Activated T-helper 17 cell treated with anti-CD3 and anti-CD28 coated beads, Interleukin-2, amount 50 U/mL, for 72 hours (primary cell): Measurements from ENCODE around the gene NSUN6. TPM values are rescaled to one million over a fixed set of nuclear protein-coding genes. Genes with fewer than 3 reads are reported as not detected.
"Not testable (repeated sequence)": the region's sequence is repeated elsewhere in the genome, so short reads cannot be mapped to it uniquely, and the experiment has no call there.

Experiments
- ATAC-seq: fragments of 150-1000 bp; cut with Tn5 transposase; replicated peaks from 2 replicates; pipeline ENCODE4 v1.10.0; 2021; ENCODE audit warnings: mild to moderate bottlenecking, moderate library complexity
- H3K27ac Mint-ChIP-seq: one replicate; pipeline ENCODE4 v1.8.0; 2022; ENCODE audit warnings: mixed read lengths
- H3K27me3 Mint-ChIP-seq: one replicate; pipeline ENCODE4 v1.8.0; 2022; ENCODE audit warnings: mixed read lengths
- H3K36me3 Mint-ChIP-seq: one replicate; pipeline ENCODE4 v1.8.0; 2022; ENCODE audit warnings: low read depth, mild to moderate bottlenecking, mixed read lengths
- H3K4me1 Mint-ChIP-seq: one replicate; pipeline ENCODE4 v1.8.0; 2022; ENCODE audit warnings: mixed read lengths
- H3K4me3 Mint-ChIP-seq: one replicate; pipeline ENCODE4 v1.8.0; 2022; ENCODE audit warnings: mild to moderate bottlenecking, mixed read lengths
- H3K9me3 Mint-ChIP-seq: one replicate; pipeline ENCODE4 v1.8.0; 2022; ENCODE audit warnings: mixed read lengths
- total RNA-seq, 2 donors: library from RNA; stranded (reverse); gene quantifications; one replicate each; pipeline ENCODE4 v1.2.3, GENCODE V29; 2022

NSUN6 gene
- total RNA-seq, 2 donors from 2014 or later: 16.5 to 25.4 TPM

DNA sequence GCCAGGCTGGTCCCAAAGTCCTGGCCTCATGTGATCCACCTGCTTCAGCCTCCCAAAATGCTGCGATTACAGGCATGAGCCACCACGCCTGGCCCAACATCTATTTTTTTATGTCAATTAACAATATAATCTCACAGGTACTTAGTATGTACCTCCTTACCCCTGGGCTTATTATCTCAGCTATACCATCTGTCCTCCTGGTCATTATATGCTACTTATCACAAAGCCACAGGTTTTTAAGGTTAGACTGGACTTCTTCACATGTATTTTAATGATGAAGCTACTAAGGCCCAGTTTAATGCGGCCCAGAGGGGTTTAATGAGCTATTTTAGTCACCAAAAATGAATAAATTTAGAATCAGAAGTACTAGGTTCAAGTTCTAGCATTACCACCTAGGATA lies 3.4 kb downstream of the NSUN6 start:
- Mint-ChIP-seq H3K4me3 (peak overlapping the region; percentile 96), H3K27me3 (no peaks in the 10 kb centered on the region), H3K36me3 (peaks cover 72% of the 10 kb centered on the region), H3K9me3 (no peaks in the 10 kb centered on the region), H3K4me1 (peaks cover 19% of the 10 kb centered on the region), H3K27ac (no peak overlapping the region)
- no peak for ATAC-seq

DNA sequence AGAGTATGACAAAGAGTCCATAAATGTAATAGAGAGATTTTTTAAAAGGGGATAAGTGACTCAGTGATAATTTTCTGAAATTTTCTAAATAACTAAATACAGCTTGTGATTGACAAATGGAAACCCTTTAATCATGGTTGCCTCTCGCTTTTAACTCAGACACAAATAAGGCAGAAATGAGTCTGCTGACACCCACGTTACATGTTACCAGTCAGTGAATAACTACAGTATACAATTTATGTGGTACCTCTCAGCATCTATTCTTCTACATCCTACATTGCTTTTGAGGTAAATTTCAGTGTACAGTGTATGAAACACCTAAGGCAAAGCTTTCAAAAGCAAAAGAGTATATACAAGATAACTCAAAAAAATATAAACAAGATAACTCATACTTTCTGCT lies 4.2 kb downstream of the NSUN6 start:
- ATAC-seq: peak; percentile 39
- H3K27ac Mint-ChIP-seq: no peak overlapping the region
- peak overlapping the region; percentile 96 for H3K4me3 Mint-ChIP-seq
- H3K27me3 Mint-ChIP-seq: no peaks in the 10 kb centered on the region
- H3K36me3 Mint-ChIP-seq: peaks cover 77% of the 10 kb centered on the region
- H3K9me3 Mint-ChIP-seq: no peaks in the 10 kb centered on the region
- peaks cover 16% of the 10 kb centered on the region for H3K4me1 Mint-ChIP-seq

DNA sequence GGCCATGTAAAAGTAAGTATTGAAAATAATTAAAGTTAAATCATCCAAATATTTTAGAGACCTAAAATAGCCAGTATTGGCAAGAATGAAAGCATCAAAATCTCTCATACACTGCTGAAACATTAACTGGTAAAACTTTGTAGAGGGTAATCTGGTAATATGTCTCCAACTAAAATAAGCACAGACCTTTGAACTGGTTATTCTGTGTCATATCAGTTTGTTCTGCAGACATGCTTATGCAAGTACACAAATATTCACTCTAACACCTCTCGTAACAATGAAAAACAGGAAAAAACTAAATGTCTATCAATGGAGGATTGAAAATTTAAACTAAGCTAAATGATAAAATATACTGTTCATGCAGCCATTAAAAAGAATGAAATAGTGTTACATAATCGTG lies 11.7 kb downstream of the NSUN6 start:
- H3K27me3 Mint-ChIP-seq: not testable (repeated sequence)

DNA sequence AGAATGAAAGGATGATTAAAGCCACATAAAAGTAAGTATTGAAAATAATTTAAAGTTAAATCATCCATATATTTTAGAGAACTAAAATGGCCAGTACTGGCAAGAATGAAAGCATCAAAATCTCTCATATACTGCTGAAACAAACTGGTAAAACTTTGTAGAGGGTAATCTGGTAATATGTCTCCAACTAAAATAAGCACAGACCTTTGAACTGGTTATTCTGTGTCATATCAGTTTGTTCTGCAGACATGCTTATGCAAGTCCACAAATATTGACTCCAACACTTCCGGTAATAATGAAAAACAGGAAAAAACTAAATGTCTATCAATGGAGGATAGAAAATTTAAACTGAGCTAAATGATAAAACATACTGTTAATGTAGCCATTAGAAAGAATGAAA lies 14.0 kb downstream of the NSUN6 start:
- not testable (repeated sequence) for H3K27me3 Mint-ChIP-seq, ATAC-seq, H3K9me3 Mint-ChIP-seq, H3K4me3 Mint-ChIP-seq, H3K27ac Mint-ChIP-seq, H3K4me1 Mint-ChIP-seq
- H3K36me3 Mint-ChIP-seq: peaks cover 73% of the 10 kb centered on the region

More for the DNA sequence above, 11.7 kb downstream of the NSUN6 start:
- peaks cover 78% of the 10 kb centered on the region for H3K36me3 Mint-ChIP-seq
- H3K4me1 Mint-ChIP-seq, H3K4me3 Mint-ChIP-seq, H3K9me3 Mint-ChIP-seq, H3K27ac Mint-ChIP-seq, ATAC-seq: not testable (repeated sequence)

DNA sequence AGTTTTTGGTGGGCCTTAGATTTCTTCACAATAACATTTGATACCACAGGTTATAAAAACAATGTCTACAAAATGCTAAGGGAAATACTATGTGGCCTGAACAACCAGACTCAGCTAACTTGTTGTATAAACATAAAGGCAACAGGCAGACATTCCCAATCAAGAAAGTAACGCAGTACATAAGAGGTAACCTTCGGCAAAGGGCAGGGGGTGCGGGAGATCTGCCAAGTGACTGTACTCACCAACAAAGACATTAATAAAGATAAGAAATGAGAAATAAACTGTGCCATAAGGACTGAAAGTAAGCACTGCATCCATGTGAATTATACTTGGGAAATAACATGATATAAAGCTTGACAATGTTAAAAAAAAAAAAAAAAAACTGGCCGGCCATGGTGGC lies 15.4 kb downstream of the NSUN6 start:
- no peaks in the 10 kb centered on the region for H3K4me1 Mint-ChIP-seq
- ATAC-seq: no peak
- no peak overlapping the region for H3K4me3 Mint-ChIP-seq
- H3K36me3 Mint-ChIP-seq: peaks cover 61% of the 10 kb centered on the region
- H3K27me3 Mint-ChIP-seq: no peaks in the 10 kb centered on the region
- H3K27ac Mint-ChIP-seq: no peak overlapping the region
- H3K9me3 Mint-ChIP-seq: no peaks in the 10 kb centered on the region

DNA sequence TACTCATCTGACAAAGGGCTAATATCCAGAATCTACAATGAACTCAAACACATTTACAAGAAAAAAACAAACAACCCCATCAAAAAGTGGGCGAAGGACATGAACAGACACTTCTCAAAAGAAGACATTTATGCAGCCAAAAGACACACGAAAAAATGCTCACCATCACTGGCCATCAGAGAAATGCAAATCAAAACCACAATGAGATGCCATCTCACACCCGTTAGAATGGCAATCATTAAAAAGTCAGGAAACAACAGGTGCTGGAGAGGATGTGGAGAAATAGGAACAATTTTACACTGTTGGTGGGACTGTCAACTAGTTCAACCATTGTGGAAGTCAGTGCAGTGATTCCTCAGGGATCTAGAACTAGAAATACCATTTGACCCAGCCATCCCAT lies 18.9 kb downstream of the NSUN6 start:
- peaks cover 31% of the 10 kb centered on the region for H3K36me3 Mint-ChIP-seq
- H3K4me3 Mint-ChIP-seq, H3K4me1 Mint-ChIP-seq, ATAC-seq, H3K9me3 Mint-ChIP-seq, H3K27ac Mint-ChIP-seq, H3K27me3 Mint-ChIP-seq: not testable (repeated sequence)

DNA sequence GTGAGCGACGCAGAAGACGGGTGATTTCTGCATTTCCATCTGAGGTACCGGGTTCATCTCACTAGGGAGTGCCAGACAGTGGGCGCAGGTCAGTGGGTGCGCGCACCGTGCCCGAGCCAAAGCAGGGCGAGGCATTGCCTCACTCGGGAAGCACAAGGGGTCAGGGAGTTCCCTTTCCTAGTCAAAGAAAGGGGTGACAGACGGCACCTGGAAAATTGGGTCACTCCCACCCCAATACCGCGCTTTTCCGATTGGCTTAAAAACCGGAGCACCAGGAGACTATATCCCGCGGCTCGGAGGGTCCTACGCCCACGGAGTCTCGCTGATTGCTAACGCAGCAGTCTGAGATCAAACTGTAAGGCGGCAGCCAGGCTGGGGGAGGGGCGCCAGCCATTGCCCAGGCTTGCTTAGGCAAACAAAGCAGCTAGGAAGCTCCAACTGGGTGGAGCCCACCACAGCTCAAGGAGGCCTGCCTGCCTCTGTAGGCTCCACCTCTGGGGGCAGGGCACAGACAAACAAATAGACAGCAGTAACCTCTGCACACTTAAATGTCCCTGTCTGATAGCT lies 23.9 kb downstream of the NSUN6 start:
- not testable (repeated sequence) for H3K27me3 Mint-ChIP-seq, ATAC-seq, H3K9me3 Mint-ChIP-seq, H3K4me1 Mint-ChIP-seq
- Mint-ChIP-seq H3K4me3 (peak overlapping the region; percentile 73), H3K36me3 (peaks cover 38% of the 10 kb centered on the region), H3K27ac (peak overlapping the region; percentile 78)

DNA sequence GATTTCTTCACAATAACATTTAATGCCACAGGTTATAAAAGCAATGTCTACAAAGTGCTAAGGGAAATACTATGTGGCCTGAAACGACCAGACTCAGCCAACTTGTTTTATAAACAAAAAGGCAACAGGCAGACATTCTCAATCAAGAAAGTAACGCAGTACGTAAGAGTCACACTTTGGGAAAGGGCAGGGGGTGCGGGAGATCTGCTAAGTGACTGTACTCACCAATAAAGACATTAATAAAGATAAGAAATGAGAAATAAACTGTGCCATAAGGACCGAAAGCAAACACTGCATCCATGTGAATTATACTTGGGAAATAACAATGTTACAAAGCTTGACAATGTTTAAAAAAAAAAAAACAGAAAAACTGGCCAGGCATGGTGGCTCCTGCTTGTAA lies 25.5 kb downstream of the NSUN6 start:
- Mint-ChIP-seq H3K4me3 (no peak overlapping the region), H3K27ac (no peak overlapping the region), H3K4me1 (peaks cover 5% of the 10 kb centered on the region), H3K27me3 (no peaks in the 10 kb centered on the region), H3K36me3 (peaks cover 50% of the 10 kb centered on the region), H3K9me3 (no peaks in the 10 kb centered on the region)
- no peak for ATAC-seq

DNA sequence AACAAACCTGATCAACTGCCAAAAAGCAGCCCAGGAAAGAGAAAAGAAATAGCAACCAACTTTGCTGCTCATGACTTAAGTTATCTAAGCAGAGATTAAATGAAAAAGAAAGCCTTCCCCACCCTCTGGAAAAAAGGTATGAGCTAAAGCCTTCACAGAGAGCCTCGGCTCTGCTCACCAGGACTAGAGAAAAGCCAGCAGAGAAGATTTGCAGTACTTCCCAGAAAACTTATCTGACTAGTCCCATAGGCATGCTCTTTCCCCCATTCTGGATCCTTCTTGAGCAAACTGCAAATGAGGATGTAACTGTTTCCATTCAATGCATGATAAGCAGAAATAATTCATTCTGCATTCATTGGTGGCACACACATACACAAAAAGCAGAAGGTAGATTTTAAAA lies 27.7 kb downstream of the NSUN6 start:
- not testable (repeated sequence) for H3K9me3 Mint-ChIP-seq, H3K4me3 Mint-ChIP-seq, H3K27me3 Mint-ChIP-seq, H3K27ac Mint-ChIP-seq, H3K4me1 Mint-ChIP-seq, ATAC-seq
- H3K36me3 Mint-ChIP-seq: peaks cover 69% of the 10 kb centered on the region

DNA sequence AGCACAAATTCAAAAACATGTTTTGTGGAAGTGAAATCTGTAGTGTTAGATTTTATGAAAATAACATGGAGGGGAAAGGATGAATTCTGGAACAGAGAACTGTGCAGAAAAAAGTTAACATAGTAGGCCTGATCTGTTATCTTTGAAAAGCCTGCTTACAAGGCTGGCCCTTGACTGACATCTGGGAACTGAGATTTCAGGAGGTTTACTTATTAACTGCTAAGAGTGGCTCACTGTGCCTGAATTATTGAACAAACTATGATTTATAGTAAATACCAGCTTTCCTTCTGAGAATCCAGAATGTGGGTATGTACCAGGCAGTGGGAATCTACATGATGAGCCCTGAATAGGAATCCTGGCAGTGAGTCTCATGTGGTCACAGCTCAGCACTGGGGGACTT lies 30.5 kb downstream of the NSUN6 start:
- no peak overlapping the region for H3K27ac Mint-ChIP-seq

DNA sequence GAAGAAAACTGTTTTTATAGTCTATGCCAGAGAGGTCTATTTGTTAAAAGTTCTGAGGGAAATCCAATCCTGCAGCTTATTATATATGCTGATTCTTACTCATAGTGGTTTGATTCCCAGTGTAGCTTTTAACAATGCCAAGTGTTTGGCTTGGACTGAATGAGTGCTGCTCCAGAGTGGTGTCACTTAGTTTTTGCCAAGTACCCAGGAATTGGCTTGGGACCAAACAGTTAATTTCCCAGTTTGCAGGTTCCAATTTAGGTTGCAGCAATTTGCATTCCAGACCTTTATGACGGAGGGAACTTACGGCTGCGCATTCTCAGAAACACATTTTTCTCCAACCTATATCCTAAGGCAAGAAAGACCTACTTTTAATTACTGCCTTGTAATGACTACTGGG lies 32.4 kb downstream of the NSUN6 start:
- no peaks in the 10 kb centered on the region for H3K9me3 Mint-ChIP-seq
- no peak overlapping the region for H3K27ac Mint-ChIP-seq
- no peak for ATAC-seq
- no peaks in the 10 kb centered on the region for H3K4me1 Mint-ChIP-seq
- peaks cover 89% of the 10 kb centered on the region for H3K36me3 Mint-ChIP-seq
- no peak overlapping the region for H3K4me3 Mint-ChIP-seq
- no peaks in the 10 kb centered on the region for H3K27me3 Mint-ChIP-seq

More for the DNA sequence above, 30.5 kb downstream of the NSUN6 start:
- H3K4me3 Mint-ChIP-seq: no peak overlapping the region
- no peaks in the 10 kb centered on the region for H3K9me3 Mint-ChIP-seq
- no peaks in the 10 kb centered on the region for H3K27me3 Mint-ChIP-seq
- H3K4me1 Mint-ChIP-seq: no peaks in the 10 kb centered on the region
- ATAC-seq: no peak
- H3K36me3 Mint-ChIP-seq: peaks cover 81% of the 10 kb centered on the region

DNA sequence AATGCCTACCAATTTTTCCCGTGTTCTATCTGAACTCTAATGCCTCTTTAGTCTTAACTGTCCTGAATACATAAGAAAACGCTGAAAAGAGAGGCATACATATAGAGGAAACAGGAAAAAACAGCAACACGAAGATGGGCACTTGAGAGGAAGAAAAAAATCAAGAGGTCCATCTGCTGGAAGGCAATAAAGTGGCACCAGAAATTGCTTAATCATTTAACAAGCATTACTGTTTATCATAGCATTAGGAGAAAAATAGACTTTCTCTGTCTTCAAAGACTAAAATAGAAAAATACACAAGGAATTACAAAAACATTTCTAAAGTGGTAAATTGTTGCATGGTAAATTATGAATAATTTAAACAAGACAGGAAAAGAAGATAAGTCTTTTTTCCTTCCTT lies 35.0 kb downstream of the NSUN6 start:
- no peaks in the 10 kb centered on the region for H3K27me3 Mint-ChIP-seq
- peaks cover 87% of the 10 kb centered on the region for H3K36me3 Mint-ChIP-seq

DNA sequence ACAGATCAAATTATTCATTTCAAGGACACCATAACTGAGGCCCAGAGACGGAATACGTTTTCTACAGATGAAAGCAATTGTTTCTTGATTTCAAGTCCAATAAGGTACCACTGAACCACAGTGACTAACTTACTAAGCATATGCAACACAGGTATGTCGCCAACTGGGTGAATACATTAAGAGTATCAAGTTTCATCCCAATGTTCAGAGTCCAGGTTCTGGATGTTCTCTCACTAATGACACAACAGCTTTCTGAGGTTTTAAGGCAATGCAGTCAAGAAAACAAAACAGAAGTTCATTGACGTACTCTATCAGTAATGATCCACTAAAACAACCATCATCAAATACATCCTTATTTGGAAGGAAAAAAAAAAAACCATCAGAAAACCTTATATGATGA lies 35.8 kb downstream of the NSUN6 start:
- no peak for ATAC-seq
- Mint-ChIP-seq H3K27me3 (no peaks in the 10 kb centered on the region), H3K4me1 (peaks cover 2% of the 10 kb centered on the region), H3K36me3 (peaks cover 87% of the 10 kb centered on the region), H3K4me3 (no peak overlapping the region), H3K27ac (no peak overlapping the region), H3K9me3 (no peaks in the 10 kb centered on the region)

More for the DNA sequence above, 35.0 kb downstream of the NSUN6 start:
- no peak overlapping the region for H3K4me3 Mint-ChIP-seq
- ATAC-seq: no peak
- H3K27ac Mint-ChIP-seq: no peak overlapping the region
- no peaks in the 10 kb centered on the region for H3K9me3 Mint-ChIP-seq
- no peaks in the 10 kb centered on the region for H3K4me1 Mint-ChIP-seq

DNA sequence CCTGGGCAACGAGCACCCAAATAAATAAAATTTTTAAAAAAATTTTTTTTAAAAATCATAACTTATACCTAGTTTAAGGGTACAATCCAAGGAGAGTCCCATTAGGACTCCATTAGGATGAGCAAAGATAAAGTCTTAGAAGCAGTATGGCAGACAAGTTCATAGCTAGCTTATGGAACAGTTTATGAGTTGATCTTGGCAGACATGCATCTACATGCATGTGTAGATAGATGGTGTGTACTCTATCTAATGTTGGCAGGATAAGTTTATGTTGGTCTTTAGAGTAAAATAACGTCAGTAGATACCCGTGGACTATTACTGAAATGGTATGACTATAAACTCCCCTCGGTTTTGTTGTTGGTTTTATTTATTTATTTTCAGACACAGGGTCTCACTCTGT lies 40.2 kb downstream of the NSUN6 start:
- no peak for ATAC-seq
- Mint-ChIP-seq H3K4me3 (no peak overlapping the region), H3K27ac (no peak overlapping the region), H3K27me3 (no peaks in the 10 kb centered on the region), H3K4me1 (peaks cover 4% of the 10 kb centered on the region), H3K9me3 (no peaks in the 10 kb centered on the region), H3K36me3 (peaks cover 83% of the 10 kb centered on the region)

DNA sequence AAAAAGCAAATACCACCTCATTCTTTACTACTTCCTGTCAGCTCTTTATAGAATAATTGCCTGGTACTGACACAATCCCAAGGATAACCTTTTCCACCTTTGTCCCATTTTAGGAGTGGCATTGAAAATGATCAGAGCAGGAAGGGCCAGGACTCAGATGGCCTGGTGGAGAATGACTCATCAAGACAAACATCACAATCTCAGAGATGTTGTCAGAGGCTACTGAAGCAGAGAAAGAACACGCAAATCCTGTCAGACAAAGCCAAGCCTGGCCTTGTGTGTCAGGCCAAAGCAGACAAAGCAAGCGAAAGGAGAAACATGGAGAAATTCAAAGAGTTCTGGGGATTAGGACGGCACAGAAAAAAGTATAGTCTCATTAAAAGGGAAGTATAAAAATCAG lies 40.9 kb downstream of the NSUN6 start:
- peak overlapping the region; percentile 31 for H3K27ac Mint-ChIP-seq
- peaks cover 83% of the 10 kb centered on the region for H3K36me3 Mint-ChIP-seq
- H3K4me3 Mint-ChIP-seq: no peak overlapping the region
- H3K27me3 Mint-ChIP-seq: no peaks in the 10 kb centered on the region
- ATAC-seq: no peak
- peaks cover 4% of the 10 kb centered on the region for H3K4me1 Mint-ChIP-seq
- H3K9me3 Mint-ChIP-seq: no peaks in the 10 kb centered on the region

DNA sequence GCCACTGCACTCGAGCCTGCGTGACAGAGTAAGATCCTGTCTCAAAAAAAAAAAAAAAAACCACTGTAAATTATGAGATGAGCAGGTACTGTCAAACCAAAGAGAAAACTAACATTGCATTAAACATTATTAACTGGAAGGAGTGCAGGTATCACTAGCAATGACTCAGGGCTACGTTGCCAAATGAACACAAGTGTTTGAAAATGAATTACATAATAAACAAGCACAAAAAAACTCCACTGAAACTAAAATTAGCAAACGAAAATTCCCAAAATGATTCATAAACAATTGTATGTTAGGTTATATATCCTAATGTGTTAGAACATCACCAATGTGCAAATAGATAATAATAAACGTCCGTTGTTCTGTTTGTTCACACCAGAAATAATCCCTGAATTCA lies 42.8 kb downstream of the NSUN6 start:
- ATAC-seq: no peak
- Mint-ChIP-seq H3K27ac (no peak overlapping the region), H3K36me3 (peaks cover 80% of the 10 kb centered on the region), H3K4me1 (peaks cover 4% of the 10 kb centered on the region), H3K4me3 (no peak overlapping the region), H3K9me3 (no peaks in the 10 kb centered on the region), H3K27me3 (no peaks in the 10 kb centered on the region)
